PC-9 (cell line): ENCODE data around the gene CTDP1. TPM values are rescaled to one million over a fixed set of nuclear protein-coding genes. Genes with fewer than 3 reads are reported as not detected.

Source experiments
- BruUV-seq: library from RNA; stranded (reverse); fragments of 400-500 nt; replicated peaks from 2 replicates; lab custom pipeline; 2021; lab: Mats Ljungman, UMichigan
- CTCF ChIA-PET: fragments of 300-600 bp; sonication (Branson Sonifier 250); formaldehyde crosslinking; loops from one replicate; lab custom pipeline; 2022; ENCODE audit warnings: antibody characterized with exemption; lab: Charles Lee
- POLR2A ChIA-PET: fragments of 300-600 bp; sonication (Branson Sonifier 250); formaldehyde crosslinking; loops from one replicate; lab custom pipeline; 2022; ENCODE audit warnings: antibody characterized with exemption; ENCODE audit not compliant: unreplicated experiment; lab: Charles Lee
- DNase-seq, 2 experiments: peaks; one replicate each; pipeline versions ENCODE4 v3.0.0 to v3.0.0-alpha.2; 2015 to 2022; ENCODE audit warnings: mixed read lengths in 1 of 2
- H2AFZ ChIP-seq: fragments of 200-600 bp; sonication (generic); 2 replicates; pipeline ENCODE4 v1.8.1; 2017; ENCODE audit warnings: antibody characterized with exemption
- H3F3A ChIP-seq: fragments of 200-600 bp; sonication (generic); 2 replicates; pipeline ENCODE4 v1.8.1; 2017; ENCODE audit warnings: antibody characterized with exemption, mild to moderate bottlenecking, low read depth; ENCODE audit not compliant: insufficient read depth
- H3K27ac ChIP-seq: fragments of 200-600 bp; sonication (generic); 2 replicates; pipeline ENCODE4 v1.6.1; 2016; ENCODE audit warnings: mixed run types
- H3K27me3 ChIP-seq: fragments of 200-600 bp; sonication (generic); 2 replicates; pipeline ENCODE4 v1.6.1; 2016; ENCODE audit warnings: low read depth, mixed run types; ENCODE audit not compliant: insufficient read depth
- H3K36me3 ChIP-seq: fragments of 200-600 bp; sonication (generic); 2 replicates; pipeline ENCODE4 v1.6.1; 2016; ENCODE audit warnings: low read depth, mixed run types
- H3K4me1 ChIP-seq: fragments of 200-600 bp; sonication (generic); replicated peaks from 2 replicates; pipeline ENCODE4 v1.6.1; 2016; ENCODE audit warnings: mixed run types; ENCODE audit not compliant: insufficient read depth
- H3K4me2 ChIP-seq: fragments of 200-600 bp; sonication (generic); 2 replicates; pipeline ENCODE4 v1.6.1; 2017; ENCODE audit warnings: mixed run types
- H3K4me3 ChIP-seq: fragments of 200-600 bp; sonication (generic); 2 replicates; pipeline ENCODE4 v1.6.1; 2016; ENCODE audit warnings: mixed run types
- H3K79me2 ChIP-seq: fragments of 200-600 bp; sonication (generic); 2 replicates; pipeline ENCODE4 v1.6.1; 2017; ENCODE audit warnings: low read depth, mixed run types
- H3K9me2 ChIP-seq: fragments of 200-600 bp; sonication (generic); 2 replicates; pipeline ENCODE4 v1.8.1; 2017; ENCODE audit warnings: mild to moderate bottlenecking; ENCODE audit not compliant: insufficient read depth
- H3K9me3 ChIP-seq: fragments of 200-600 bp; sonication (generic); 2 replicates; pipeline ENCODE4 v1.8.1; 2016; ENCODE audit warnings: low read depth; ENCODE audit not compliant: insufficient read depth
- H4K20me1 ChIP-seq: fragments of 200-600 bp; sonication (generic); 2 replicates; pipeline ENCODE4 v1.8.1; 2017; ENCODE audit not compliant: insufficient read depth
- EZH2 ChIP-seq: fragments of 200-600 bp; sonication (generic); IDR thresholded peaks from 2 replicates; pipeline ENCODE4 v1.8.0; 2017; ENCODE audit warnings: antibody characterized with exemption, low read depth
- intact Hi-C: fragments of 100-400 bp; cut with micrococcal nuclease; formaldehyde crosslinking; loops from one replicate; pipeline ENCODE4 v1.10.0; 2022; ENCODE audit not compliant: unreplicated experiment
- total RNA-seq: library from RNA; stranded (reverse); gene quantifications from 2 replicates; pipeline ENCODE4 v1.2.3, GENCODE V29; 2021
- TF ChIP-seq, protein P1 (sequence below): fragments of 200-600 bp; sonication (generic); conservative IDR thresholded peaks from 2 replicates; pipeline ENCODE4 v1.6.1; 2017; ENCODE audit warnings: mixed run types, antibody characterized with exemption, mild to moderate bottlenecking, moderate library complexity

CTDP1 gene
- total RNA-seq, 1 experiment from 2014 or later = 16.0 TPM

DNA sequence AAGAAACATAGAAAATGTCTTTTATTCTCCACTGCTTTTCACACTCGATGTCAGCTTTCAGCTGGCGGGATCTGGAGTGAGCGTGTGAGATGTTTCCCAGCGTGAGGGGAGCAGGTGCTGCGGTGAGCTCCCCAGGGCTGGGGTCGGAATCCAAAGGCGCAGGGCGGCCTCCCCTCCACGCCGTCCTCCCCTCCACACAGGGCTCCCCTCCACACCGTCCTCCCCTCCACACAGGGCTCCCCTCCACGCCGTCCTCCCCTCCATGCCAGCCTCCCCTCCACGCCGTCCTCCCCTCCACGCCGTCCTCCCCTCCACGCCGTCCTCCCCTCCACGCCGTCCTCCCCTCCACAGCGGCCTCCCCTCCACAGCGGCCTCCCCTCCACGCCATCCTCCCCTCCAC, 91.2 kb downstream of the CTDP1 start:
- BruUV-seq = no TSS peak
- H3K4me1 ChIP-seq = no peaks in the 10 kb centered on the region
- no peaks in the 10 kb centered on the region for H3K36me3 ChIP-seq
- no peaks in the 10 kb centered on the region for H3K9me2 ChIP-seq
- intact Hi-C loops = no loop called here
- H3F3A ChIP-seq = no peaks in the 10 kb centered on the region
- no peak for DNase-seq
- no peak overlapping the region for H3K4me3 ChIP-seq
- no peak overlapping the region for H2AFZ ChIP-seq
- H3K27me3 ChIP-seq = peaks cover 93% of the 10 kb centered on the region
- H3K9me3 ChIP-seq = no peaks in the 10 kb centered on the region
- no peak overlapping the region for H3K4me2 ChIP-seq
- no peaks in the 10 kb centered on the region for H3K79me2 ChIP-seq
- H4K20me1 ChIP-seq = no peaks in the 10 kb centered on the region
- no peak for TF ChIP-seq EZH2
- TF ChIP-seq, protein P1, sequence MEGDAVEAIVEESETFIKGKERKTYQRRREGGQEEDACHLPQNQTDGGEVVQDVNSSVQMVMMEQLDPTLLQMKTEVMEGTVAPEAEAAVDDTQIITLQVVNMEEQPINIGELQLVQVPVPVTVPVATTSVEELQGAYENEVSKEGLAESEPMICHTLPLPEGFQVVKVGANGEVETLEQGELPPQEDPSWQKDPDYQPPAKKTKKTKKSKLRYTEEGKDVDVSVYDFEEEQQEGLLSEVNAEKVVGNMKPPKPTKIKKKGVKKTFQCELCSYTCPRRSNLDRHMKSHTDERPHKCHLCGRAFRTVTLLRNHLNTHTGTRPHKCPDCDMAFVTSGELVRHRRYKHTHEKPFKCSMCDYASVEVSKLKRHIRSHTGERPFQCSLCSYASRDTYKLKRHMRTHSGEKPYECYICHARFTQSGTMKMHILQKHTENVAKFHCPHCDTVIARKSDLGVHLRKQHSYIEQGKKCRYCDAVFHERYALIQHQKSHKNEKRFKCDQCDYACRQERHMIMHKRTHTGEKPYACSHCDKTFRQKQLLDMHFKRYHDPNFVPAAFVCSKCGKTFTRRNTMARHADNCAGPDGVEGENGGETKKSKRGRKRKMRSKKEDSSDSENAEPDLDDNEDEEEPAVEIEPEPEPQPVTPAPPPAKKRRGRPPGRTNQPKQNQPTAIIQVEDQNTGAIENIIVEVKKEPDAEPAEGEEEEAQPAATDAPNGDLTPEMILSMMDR = no peak
- H3K27ac ChIP-seq = no peak overlapping the region
- ChIA-PET CTCF (no interaction called here), POLR2A (no interaction called here)

DNA sequence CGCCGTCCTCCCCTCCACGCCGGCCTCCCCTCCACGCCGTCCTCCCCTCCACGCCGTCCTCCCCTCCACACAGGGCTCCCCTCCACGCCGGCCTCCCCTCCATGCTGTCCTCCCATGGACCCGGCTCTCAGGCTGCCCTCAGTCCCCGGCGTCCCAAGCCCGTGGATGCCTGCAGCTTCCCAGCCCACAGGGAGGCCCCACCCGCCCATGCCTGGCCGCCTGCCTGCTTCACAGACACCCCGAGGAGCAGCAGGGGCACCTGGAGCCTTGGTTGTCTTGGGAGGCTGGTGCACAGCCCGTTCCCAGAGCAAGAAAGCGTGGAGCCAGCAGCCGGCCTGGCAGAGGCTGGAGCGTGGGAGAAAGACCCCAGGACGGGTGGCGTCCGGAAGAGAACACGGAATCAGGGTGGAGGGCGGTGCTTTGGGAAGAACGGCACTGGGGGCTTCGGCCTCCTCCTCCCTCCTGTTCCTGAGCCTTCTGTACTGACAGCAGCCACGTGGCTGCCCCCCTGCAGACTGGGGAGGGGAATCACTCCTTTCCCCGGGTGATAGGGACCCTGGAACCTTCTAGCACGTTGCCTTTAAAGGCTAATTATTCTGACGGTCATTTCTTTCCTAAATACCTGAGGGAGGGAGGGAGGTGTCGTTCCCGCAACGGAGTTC, 92.0 kb downstream of the CTDP1 start:
- Histone ChIP-seq H3K27me3 (peaks cover 95% of the 10 kb centered on the region), H3K9me2 (no peaks in the 10 kb centered on the region), H2AFZ (no peak overlapping the region), H4K20me1 (no peaks in the 10 kb centered on the region), H3K36me3 (no peaks in the 10 kb centered on the region), H3K79me2 (no peaks in the 10 kb centered on the region), H3F3A (no peaks in the 10 kb centered on the region), H3K4me2 (no peak overlapping the region), H3K27ac (no peak overlapping the region), H3K9me3 (no peaks in the 10 kb centered on the region), H3K4me3 (no peak overlapping the region), H3K4me1 (no peaks in the 10 kb centered on the region)
- CTCF ChIA-PET = no interaction called here
- DNase-seq = no peak
- intact Hi-C loops = no loop called here
- TF ChIP-seq, protein P1 = no peak
- no peak for TF ChIP-seq EZH2
- BruUV-seq = no TSS peak
- POLR2A ChIA-PET = no interaction called here

DNA sequence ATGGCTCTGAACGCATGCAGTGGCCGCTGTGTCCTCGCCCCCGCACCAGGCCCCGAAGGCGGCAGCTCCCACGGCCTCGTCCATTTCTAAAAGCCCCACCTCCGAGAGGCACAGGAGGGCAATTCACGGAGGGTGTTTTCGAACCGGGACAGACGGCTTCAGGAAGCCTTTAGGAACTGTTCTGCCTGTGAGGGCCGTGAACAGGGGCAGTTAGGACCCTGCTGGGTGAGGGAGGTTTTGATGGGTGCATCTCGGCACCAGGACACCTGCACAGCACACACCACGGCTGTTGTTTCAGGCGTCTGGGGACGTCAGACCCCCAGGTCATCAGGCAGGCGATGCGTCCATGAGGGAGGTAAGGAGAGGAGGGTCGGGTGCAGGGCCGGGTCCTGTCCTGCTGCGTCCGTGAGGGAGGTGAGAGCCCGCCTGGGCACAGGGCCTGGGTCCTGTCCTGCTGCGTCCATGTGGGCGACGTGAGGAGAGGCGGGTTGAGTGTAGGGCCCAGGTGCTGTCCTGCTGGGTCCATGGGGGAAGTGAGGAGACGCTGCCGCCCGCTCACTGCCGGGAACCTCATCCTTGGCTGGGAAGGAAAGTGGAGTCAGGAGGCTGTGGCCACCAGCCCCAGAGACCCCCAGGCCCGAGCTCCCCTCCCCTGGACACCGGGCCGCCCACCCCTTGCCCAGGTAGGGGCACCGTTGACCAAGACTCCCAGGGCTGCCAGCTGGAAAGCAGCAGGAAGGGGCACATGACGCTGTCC, 92.7 kb downstream of the CTDP1 start:
- Histone ChIP-seq H2AFZ (no peak overlapping the region), H3K4me3 (no peak overlapping the region), H3K27me3 (peaks cover 95% of the 10 kb centered on the region), H3K4me1 (no peaks in the 10 kb centered on the region), H3K9me2 (no peaks in the 10 kb centered on the region), H3K9me3 (no peaks in the 10 kb centered on the region), H3K4me2 (no peak overlapping the region), H4K20me1 (no peaks in the 10 kb centered on the region), H3K79me2 (no peaks in the 10 kb centered on the region), H3K36me3 (no peaks in the 10 kb centered on the region), H3K27ac (no peak overlapping the region), H3F3A (no peaks in the 10 kb centered on the region)
- ChIA-PET CTCF (no interaction called here), POLR2A (no interaction called here)
- no peak for DNase-seq
- TF ChIP-seq, protein P1 = no peak
- TF ChIP-seq EZH2 = no peak
- no TSS peak for BruUV-seq
- intact Hi-C loops = no loop called here
